Measurements from ENCODE around the gene TBC1D4. TPM values are rescaled to one million over a fixed set of nuclear protein-coding genes. Genes with fewer than 3 reads are reported as not detected.

Gene TBC1D4
- total RNA-seq, 1 donor from 2014 or later = 5.3 TPM

DNA sequence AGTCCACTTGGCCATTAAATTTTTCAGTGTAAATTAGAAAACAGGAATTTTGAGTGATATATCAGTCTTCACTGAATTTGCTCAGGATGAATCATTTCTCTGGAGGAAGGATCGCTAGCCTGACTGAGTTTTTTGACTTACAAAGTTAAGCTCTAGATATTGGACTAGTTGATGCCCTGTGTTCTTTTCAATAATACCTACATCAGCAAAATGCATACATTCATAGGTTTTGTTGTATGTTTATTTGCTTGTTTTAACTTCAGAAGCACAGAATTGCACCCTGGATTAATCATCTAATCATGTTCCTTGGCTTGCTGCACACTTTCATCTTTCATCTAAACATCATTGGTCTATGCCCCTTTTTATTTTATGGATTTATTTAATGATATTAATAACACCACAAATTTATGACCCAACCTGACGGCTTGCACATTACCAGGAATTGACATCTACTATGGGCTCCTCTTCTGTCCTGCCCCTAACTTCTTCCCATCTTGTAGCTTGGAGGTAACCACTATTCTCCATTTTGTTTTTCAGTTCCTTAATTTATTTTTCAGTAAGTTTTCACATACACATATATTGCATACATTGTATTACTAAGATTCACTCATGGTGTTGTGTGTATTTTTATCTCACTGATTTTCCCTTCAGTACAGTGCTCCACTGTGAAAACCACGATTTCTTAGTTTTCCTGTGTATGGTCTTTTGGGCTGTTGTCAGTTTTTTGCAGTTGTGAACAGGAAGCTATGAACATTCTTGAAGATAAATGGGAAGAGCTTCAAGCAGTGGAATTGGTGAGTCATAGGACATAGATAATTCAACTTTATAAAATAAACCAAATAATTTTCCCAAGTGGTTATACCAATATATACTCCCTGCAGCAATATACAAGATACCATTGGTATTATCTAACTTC is 32.4 kb upstream of the TBC1D4 start:
- Mint-ChIP-seq H3K27me3 (ENCODE audit: unreplicated experiment) (no peaks in the 10 kb centered on the region), H3K4me1 (ENCODE audit: unreplicated experiment) (no peaks in the 10 kb centered on the region), H3K9me3 (ENCODE audit: unreplicated experiment) (peaks cover 7% of the 10 kb centered on the region), H3K4me3 (ENCODE audit: unreplicated experiment) (no peak overlapping the region), H3K27ac (ENCODE audit: unreplicated experiment) (no peak overlapping the region), H3K36me3 (ENCODE audit: unreplicated experiment) (no peaks in the 10 kb centered on the region)
- no peak for DNase-seq (ENCODE audit: extremely low spot score, unreplicated experiment)
- TF ChIP-seq, protein P1, sequence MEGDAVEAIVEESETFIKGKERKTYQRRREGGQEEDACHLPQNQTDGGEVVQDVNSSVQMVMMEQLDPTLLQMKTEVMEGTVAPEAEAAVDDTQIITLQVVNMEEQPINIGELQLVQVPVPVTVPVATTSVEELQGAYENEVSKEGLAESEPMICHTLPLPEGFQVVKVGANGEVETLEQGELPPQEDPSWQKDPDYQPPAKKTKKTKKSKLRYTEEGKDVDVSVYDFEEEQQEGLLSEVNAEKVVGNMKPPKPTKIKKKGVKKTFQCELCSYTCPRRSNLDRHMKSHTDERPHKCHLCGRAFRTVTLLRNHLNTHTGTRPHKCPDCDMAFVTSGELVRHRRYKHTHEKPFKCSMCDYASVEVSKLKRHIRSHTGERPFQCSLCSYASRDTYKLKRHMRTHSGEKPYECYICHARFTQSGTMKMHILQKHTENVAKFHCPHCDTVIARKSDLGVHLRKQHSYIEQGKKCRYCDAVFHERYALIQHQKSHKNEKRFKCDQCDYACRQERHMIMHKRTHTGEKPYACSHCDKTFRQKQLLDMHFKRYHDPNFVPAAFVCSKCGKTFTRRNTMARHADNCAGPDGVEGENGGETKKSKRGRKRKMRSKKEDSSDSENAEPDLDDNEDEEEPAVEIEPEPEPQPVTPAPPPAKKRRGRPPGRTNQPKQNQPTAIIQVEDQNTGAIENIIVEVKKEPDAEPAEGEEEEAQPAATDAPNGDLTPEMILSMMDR (IDR thresholded peaks at IDR 0.05) = no peak

DNA sequence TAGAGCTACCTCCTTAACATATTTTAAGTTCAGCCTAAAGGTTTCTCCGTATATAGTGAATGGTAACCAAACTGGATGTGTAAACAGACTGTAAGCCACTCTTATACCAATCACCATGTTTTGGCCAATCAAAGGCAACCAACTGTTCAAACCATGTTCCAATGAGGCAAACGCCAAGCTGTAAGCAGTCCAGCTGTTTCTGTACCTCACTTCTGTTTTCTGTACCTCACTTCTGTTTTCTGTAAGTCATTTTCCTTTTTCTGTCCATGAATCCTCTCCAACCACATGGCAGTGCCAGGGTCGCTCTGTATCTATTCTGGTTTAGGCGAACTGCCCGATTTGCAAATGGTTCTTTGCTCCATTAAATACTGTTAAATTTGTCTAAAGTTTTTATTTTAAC is 31.3 kb upstream of the TBC1D4 start:
- TF ChIP-seq, protein P1 (IDR thresholded peaks at IDR 0.05) = no peak
- no peaks in the 10 kb centered on the region for H3K4me1 Mint-ChIP-seq (ENCODE audit: unreplicated experiment)
- H3K36me3 Mint-ChIP-seq (ENCODE audit: unreplicated experiment) = no peaks in the 10 kb centered on the region
- no peaks in the 10 kb centered on the region for H3K27me3 Mint-ChIP-seq (ENCODE audit: unreplicated experiment)
- no peak overlapping the region for H3K27ac Mint-ChIP-seq (ENCODE audit: unreplicated experiment)
- peaks cover 6% of the 10 kb centered on the region for H3K9me3 Mint-ChIP-seq (ENCODE audit: unreplicated experiment)
- no peak overlapping the region for H3K4me3 Mint-ChIP-seq (ENCODE audit: unreplicated experiment)
- DNase-seq (ENCODE audit: extremely low spot score, unreplicated experiment) = no peak

DNA sequence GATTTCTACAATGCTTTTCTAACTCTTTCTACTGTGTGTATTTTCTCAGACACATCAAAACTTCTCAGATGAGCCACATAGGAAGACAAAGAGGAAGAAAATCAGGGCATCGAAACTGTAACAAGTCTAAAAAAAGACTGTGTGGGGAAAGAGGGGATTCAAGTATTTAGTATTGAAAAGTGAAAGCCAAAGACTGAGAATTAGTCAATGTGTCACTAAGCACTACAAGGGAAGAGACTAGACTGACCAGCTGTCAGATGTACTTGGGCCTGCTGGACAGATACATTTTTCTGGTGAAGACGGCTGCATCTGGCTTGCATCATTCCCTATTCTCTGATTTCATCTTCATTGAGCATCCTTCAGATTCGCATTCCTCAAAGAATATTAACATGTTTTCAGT is 30.3 kb upstream of the TBC1D4 start:
- Mint-ChIP-seq H3K9me3 (ENCODE audit: unreplicated experiment) (peaks cover 6% of the 10 kb centered on the region), H3K27me3 (ENCODE audit: unreplicated experiment) (no peaks in the 10 kb centered on the region), H3K36me3 (ENCODE audit: unreplicated experiment) (no peaks in the 10 kb centered on the region), H3K27ac (ENCODE audit: unreplicated experiment) (no peak overlapping the region), H3K4me1 (ENCODE audit: unreplicated experiment) (no peaks in the 10 kb centered on the region), H3K4me3 (ENCODE audit: unreplicated experiment) (no peak overlapping the region)
- no peak for DNase-seq (ENCODE audit: extremely low spot score, unreplicated experiment)
- TF ChIP-seq, protein P1 (IDR thresholded peaks at IDR 0.05) = no peak

DNA sequence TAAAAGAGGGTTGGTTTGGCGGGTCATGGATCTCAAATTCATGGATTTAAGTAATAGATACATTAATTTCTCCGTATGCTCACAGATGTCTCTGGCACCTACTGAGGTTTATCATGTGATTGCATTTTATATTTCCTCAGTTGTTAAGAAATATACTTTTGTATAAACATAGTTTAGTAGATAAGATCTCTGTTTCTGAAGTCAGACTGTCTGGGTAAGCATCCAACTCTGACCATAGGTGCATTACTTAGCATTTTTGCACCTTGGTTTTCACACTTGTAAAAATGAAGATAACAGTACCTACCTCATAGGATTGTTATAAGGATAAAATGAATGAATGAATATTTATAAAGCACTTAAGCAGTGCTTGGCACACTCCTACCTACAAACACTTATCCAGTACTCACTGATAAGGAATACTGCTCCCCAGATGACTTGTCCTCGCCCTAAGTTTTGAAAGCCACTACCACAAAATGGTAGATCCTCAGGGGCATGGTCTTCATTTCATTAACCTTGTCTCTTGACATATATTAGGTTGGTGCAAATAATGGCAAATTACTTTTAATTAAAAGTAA is 29.2 kb upstream of the TBC1D4 start:
- Mint-ChIP-seq H3K36me3 (ENCODE audit: unreplicated experiment) (no peaks in the 10 kb centered on the region), H3K4me3 (ENCODE audit: unreplicated experiment) (no peak overlapping the region), H3K27ac (ENCODE audit: unreplicated experiment) (no peak overlapping the region), H3K9me3 (ENCODE audit: unreplicated experiment) (peaks cover 6% of the 10 kb centered on the region), H3K4me1 (ENCODE audit: unreplicated experiment) (no peaks in the 10 kb centered on the region), H3K27me3 (ENCODE audit: unreplicated experiment) (no peaks in the 10 kb centered on the region)
- TF ChIP-seq, protein P1 (IDR thresholded peaks at IDR 0.05) = no peak
- DNase-seq (ENCODE audit: extremely low spot score, unreplicated experiment) = no peak

DNA sequence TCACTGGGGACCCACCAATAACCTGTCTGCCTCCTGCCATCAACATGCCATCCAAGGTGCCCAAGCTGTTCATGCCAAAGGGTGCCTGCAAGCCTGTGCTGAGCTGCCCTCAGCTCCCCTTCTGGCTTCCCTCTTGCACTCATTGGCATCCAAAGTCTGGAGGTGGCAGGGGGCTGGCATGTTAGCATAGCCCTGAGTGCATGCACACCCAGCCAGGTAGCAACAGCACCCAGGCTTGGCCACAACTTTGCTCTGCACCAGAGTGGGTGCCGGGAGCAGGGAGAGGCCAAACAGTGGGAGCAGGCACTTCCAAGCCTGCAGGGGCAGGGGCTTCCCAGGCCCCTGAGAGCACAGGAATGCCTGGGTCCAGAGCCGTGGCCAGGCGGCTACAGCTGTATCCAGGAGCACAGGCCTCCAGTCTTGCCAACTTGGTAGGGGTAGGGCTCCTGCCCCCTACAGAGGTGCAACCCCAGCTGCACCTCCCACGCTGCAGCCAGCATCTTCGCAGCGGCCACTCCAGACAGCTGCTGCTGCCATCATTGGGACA is 26.1 kb upstream of the TBC1D4 start:
- Mint-ChIP-seq H3K4me3 (ENCODE audit: unreplicated experiment) (no peak overlapping the region), H3K9me3 (ENCODE audit: unreplicated experiment) (no peaks in the 10 kb centered on the region), H3K4me1 (ENCODE audit: unreplicated experiment) (peaks cover 3% of the 10 kb centered on the region), H3K27ac (ENCODE audit: unreplicated experiment) (no peak overlapping the region), H3K36me3 (ENCODE audit: unreplicated experiment) (no peaks in the 10 kb centered on the region), H3K27me3 (ENCODE audit: unreplicated experiment) (no peaks in the 10 kb centered on the region)
- TF ChIP-seq, protein P1 (IDR thresholded peaks at IDR 0.05) = no peak
- DNase-seq (ENCODE audit: extremely low spot score, unreplicated experiment) = no peak

Measured in osteocyte (in vitro differentiated cells).